Mesenchymal stem cell (in vitro differentiated cells and primary cell): ENCODE measurements around the gene CRTC3.

Source experiments
- DNase-seq: peaks from one replicate; pipeline ENCODE4 v3.0.0-alpha.2; 2013
- H2AFZ ChIP-seq: one replicate; pipeline ENCODE4 v1.6.1; 2013; ENCODE audit warnings: low read depth, mild to moderate bottlenecking, control low read depth, inconsistent platforms, low read length, moderate library complexity
- H2AK5ac ChIP-seq: 2 replicates; pipeline ENCODE4 v1.6.1; 2013; ENCODE audit warnings: low read length, moderate library complexity, mild to moderate bottlenecking, inconsistent platforms; ENCODE audit not compliant: severe bottlenecking
- H2BK120ac ChIP-seq: one replicate; pipeline ENCODE4 v1.6.1; 2013; ENCODE audit warnings: low read depth, mild to moderate bottlenecking, inconsistent platforms, low read length, moderate library complexity
- H2BK12ac ChIP-seq, 2 experiments: one replicate each; pipeline ENCODE4 v1.6.1; 2013; ENCODE audit warnings: inconsistent platforms in 2 of 2, low read length in 2 of 2, mild to moderate bottlenecking in 2 of 2, moderate library complexity in 2 of 2, control low read depth in 1 of 2
- H2BK15ac ChIP-seq: one replicate; pipeline ENCODE4 v1.6.1; 2013; ENCODE audit warnings: mild to moderate bottlenecking, low read depth, inconsistent platforms; ENCODE audit not compliant: poor library complexity, severe bottlenecking
- H2BK5ac ChIP-seq: 2 replicates; pipeline ENCODE4 v1.6.1; 2013; ENCODE audit warnings: low read depth, mild to moderate bottlenecking, low read length, control low read depth, inconsistent platforms; ENCODE audit not compliant: poor library complexity, severe bottlenecking
- H3K14ac ChIP-seq, 2 experiments: one replicate each; pipeline ENCODE4 v1.6.1; 2013; ENCODE audit warnings: inconsistent platforms in 2 of 2, low read length in 2 of 2, control low read depth in 1 of 2, mild to moderate bottlenecking in 1 of 2, moderate library complexity in 1 of 2
- H3K18ac ChIP-seq, 2 experiments: one replicate each; pipeline ENCODE4 v1.6.1; 2013; ENCODE audit warnings: inconsistent platforms in 2 of 2, low read length in 2 of 2, control low read depth in 1 of 2, low read depth in 1 of 2, mild to moderate bottlenecking in 1 of 2
- H3K23ac ChIP-seq, 2 experiments: one replicate each; pipeline ENCODE4 v1.6.1; 2013; ENCODE audit warnings: inconsistent platforms in 2 of 2, low read length in 2 of 2, mild to moderate bottlenecking in 2 of 2, moderate library complexity in 2 of 2, control low read depth in 1 of 2
- H3K27ac ChIP-seq: 2 replicates; pipeline ENCODE4 v1.5.1; 2013; ENCODE audit warnings: mild to moderate bottlenecking, moderate library complexity, low read length, control low read depth, inconsistent platforms; ENCODE audit not compliant: poor library complexity, severe bottlenecking
- H3K27me3 ChIP-seq, 2 experiments: 2 replicates each; pipeline versions ENCODE4 v1.6.1 to v1.7.0; 2013; ENCODE audit warnings: low read length in 2 of 2, mild to moderate bottlenecking in 2 of 2, moderate library complexity in 2 of 2, control low read depth in 1 of 2, inconsistent platforms in 1 of 2; ENCODE audit not compliant: control insufficient read depth in 1 of 2, insufficient read depth in 1 of 2
- H3K36me3 ChIP-seq, 2 experiments: 2 replicates each; pipeline versions ENCODE4 v1.6.1 to v1.7.0; 2013; ENCODE audit warnings: low read length in 2 of 2, control low read depth in 1 of 2, inconsistent platforms in 1 of 2, low read depth in 1 of 2, mild to moderate bottlenecking in 1 of 2; ENCODE audit not compliant: insufficient read depth in 2 of 2, control insufficient read depth in 1 of 2
- H3K4ac ChIP-seq, 2 experiments: one replicate each; pipeline ENCODE4 v1.6.1; 2013; ENCODE audit warnings: inconsistent platforms in 2 of 2, low read length in 2 of 2, mild to moderate bottlenecking in 2 of 2, moderate library complexity in 2 of 2, control low read depth in 1 of 2, low read depth in 1 of 2
- H3K4me1 ChIP-seq: 2 replicates; pipeline ENCODE4 v1.6.1; 2013; ENCODE audit warnings: low read depth, low read length, control low read depth; ENCODE audit not compliant: control insufficient read depth, insufficient read depth
- H3K4me2 ChIP-seq: 2 replicates; pipeline ENCODE4 v1.6.1; 2013; ENCODE audit warnings: low read length, mild to moderate bottlenecking, inconsistent platforms; ENCODE audit not compliant: poor library complexity, severe bottlenecking
- H3K4me3 ChIP-seq, 2 experiments: 2 replicates each; pipeline versions ENCODE4 v1.5.1 to v1.7.0; 2013; ENCODE audit warnings: low read length in 2 of 2, mild to moderate bottlenecking in 2 of 2, control low read depth in 1 of 2, low read depth in 1 of 2; ENCODE audit not compliant: insufficient read depth in 1 of 2
- H3K79me1 ChIP-seq: replicated peaks from 2 replicates; pipeline ENCODE4 v1.6.1; 2013; ENCODE audit warnings: mild to moderate bottlenecking, control low read depth, low read length, inconsistent platforms; ENCODE audit not compliant: poor library complexity, severe bottlenecking
- H3K9ac ChIP-seq: 2 replicates; pipeline ENCODE4 v1.7.0; 2013; ENCODE audit warnings: mild to moderate bottlenecking, low read length, moderate library complexity
- H3K9me3 ChIP-seq: 2 replicates; pipeline ENCODE4 v1.7.0; 2013; ENCODE audit warnings: mild to moderate bottlenecking, low read length; ENCODE audit not compliant: control insufficient read depth
- H4K8ac ChIP-seq: one replicate; pipeline ENCODE4 v1.6.1; 2013; ENCODE audit warnings: inconsistent platforms, mild to moderate bottlenecking, low read length, moderate library complexity
- H4K91ac ChIP-seq: one replicate; pipeline ENCODE4 v1.6.1; 2013; ENCODE audit warnings: mild to moderate bottlenecking, low read length, inconsistent platforms
- WGBS: methylation state at CpG from one replicate; pipeline ENCODE4 v1.1.7; 2013; ENCODE audit warnings: mixed read lengths; 5-methylcytosine and 5-hydroxymethylcytosine counted together

Gene CRTC3

DNA sequence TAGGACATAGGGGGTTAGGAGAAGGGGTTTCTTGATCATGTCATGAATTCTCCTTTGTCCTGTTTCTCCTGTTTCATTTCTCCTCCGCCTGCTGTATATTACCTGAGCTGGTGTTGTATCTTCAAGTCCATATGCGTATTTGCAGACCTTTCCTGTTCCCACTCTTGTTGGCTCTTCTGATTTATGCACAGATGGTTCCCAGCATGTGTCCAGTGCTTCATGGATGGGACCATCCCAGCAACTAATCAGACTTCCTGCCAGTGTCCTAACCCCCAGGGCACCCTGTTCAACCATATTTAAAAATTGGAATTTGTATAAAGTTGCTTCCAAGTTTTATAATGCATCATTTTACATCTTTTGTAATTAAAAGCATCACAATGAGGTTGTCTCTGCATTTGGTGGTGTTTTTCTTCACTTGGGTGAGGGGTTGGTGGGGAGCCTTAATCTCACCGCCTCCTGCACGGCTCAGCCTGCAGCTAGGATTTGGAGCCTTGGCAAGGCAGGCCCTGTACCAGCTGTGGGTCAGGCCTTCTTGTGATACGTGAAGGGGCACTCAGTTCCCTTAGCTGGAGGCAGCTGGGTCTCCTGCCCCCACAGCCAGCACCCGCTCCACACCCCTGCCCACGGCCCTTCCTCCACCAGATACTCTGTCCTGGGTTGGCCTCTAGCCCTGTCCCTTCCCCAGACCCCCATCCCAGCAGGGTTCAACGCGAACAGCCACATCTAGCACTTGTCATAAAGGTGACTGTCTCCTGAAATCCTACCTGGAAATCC, 115.4 kb downstream of the CRTC3 start:
- H2BK120ac ChIP-seq = no peak overlapping the region
- no peaks in the 10 kb centered on the region for H3K79me1 ChIP-seq
- 88% methylated on average over 9 of the region's 9 CpGs for WGBS
- H2AFZ ChIP-seq = no peak overlapping the region
- DNase-seq = no peak
- H3K4me2 ChIP-seq = no peak overlapping the region
- no peak overlapping the region for H3K27ac ChIP-seq
- no peak overlapping the region for H4K8ac ChIP-seq
- H2AK5ac ChIP-seq = no peak overlapping the region
- no peak overlapping the region for H3K14ac ChIP-seq
- H2BK15ac ChIP-seq = no peak overlapping the region
- H2BK5ac ChIP-seq = no peak overlapping the region
- H3K4me1 ChIP-seq = peaks cover 3% of the 10 kb centered on the region
- H3K27me3 ChIP-seq = no peaks in the 10 kb centered on the region
- H3K4me3 ChIP-seq = no peak overlapping the region
- H2BK12ac ChIP-seq = no peak overlapping the region
- no peaks in the 10 kb centered on the region for H3K9me3 ChIP-seq
- no peak overlapping the region for H3K23ac ChIP-seq
- no peak overlapping the region for H3K4ac ChIP-seq
- H4K91ac ChIP-seq = no peak overlapping the region
- peaks cover 45 to 50% of the 10 kb centered on the region in 2 experiments for H3K36me3 ChIP-seq
- H3K9ac ChIP-seq = no peak overlapping the region
- no peak overlapping the region for H3K18ac ChIP-seq

DNA sequence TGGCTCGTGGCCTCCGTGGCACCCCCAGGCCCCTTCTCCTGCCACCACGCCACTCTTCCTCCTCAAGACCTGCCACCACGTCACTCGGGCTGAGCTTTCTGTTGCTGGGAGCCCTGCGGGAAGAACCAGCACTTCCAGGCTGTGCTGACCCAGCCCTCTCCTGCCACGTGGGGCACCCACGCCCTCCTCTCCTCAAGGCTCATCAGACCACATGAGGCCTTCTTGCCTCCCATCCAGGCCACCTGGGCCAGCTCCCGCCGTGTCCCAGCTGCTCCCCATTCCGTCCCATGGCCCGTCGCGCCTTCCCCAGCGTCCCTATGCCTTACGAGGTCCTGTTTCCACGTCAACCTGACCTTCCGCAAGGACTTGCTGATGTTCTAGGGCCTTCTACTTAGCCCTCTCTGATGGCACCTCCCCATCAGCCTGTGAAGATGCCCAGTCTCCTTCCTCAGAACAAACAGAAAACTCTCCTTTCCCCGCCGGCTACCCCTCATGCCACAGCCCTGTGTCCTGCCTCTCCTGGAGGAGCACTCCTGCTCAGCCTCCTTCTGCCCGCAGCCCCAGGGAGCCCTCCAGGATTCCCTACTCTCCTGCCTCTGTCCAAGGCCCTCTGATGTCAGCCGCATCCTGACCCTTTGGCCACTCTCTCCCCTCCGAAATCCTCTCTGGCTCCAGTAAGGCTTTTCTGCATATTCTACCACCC, 116.3 kb downstream of the CRTC3 start:
- H3K36me3 ChIP-seq = peaks cover 36 to 41% of the 10 kb centered on the region in 2 experiments
- H3K4me3 ChIP-seq = no peak overlapping the region
- no peaks in the 10 kb centered on the region for H3K27me3 ChIP-seq
- no peak overlapping the region for H3K4ac ChIP-seq
- no peak overlapping the region for H3K14ac ChIP-seq
- no peaks in the 10 kb centered on the region for H3K79me1 ChIP-seq
- no peak overlapping the region for H3K9ac ChIP-seq
- 91% methylated on average over 23 of the region's 23 CpGs for WGBS
- H2AFZ ChIP-seq = no peak overlapping the region
- no peak for DNase-seq
- no peak overlapping the region for H4K91ac ChIP-seq
- no peak overlapping the region for H2BK120ac ChIP-seq
- peaks cover 3% of the 10 kb centered on the region for H3K4me1 ChIP-seq
- H3K4me2 ChIP-seq = no peak overlapping the region
- H3K23ac ChIP-seq = no peak overlapping the region
- no peak overlapping the region for H2BK15ac ChIP-seq
- peak overlapping the region in 1 of 2 experiments; percentile 6 for H3K18ac ChIP-seq
- H2BK5ac ChIP-seq = no peak overlapping the region
- H4K8ac ChIP-seq = peak overlapping the region; percentile 35
- no peak overlapping the region for H3K27ac ChIP-seq
- H3K9me3 ChIP-seq = no peaks in the 10 kb centered on the region
- no peak overlapping the region for H2AK5ac ChIP-seq
- no peak overlapping the region for H2BK12ac ChIP-seq

GRCh38 chr15:90646662-90647305, 117.1 kb downstream of the CRTC3 start:
- DNase-seq = no peak
- WGBS = 90% methylated on average over 6 of the region's 6 CpGs

GRCh38 chr15:90647326-90647725, 117.6 kb downstream of the CRTC3 start:
- Histone ChIP-seq H3K36me3 (peaks cover 25 to 30% of the 10 kb centered on the region in 2 experiments), H2AK5ac (no peak overlapping the region), H3K18ac (no peak overlapping the region), H3K9me3 (no peaks in the 10 kb centered on the region), H3K23ac (no peak overlapping the region), H3K79me1 (no peaks in the 10 kb centered on the region), H2BK5ac (no peak overlapping the region), H3K9ac (no peak overlapping the region), H4K91ac (no peak overlapping the region), H3K14ac (no peak overlapping the region), H2BK12ac (no peak overlapping the region), H3K4ac (no peak overlapping the region), H3K4me3 (no peak overlapping the region), H4K8ac (no peak overlapping the region), H3K27ac (no peak overlapping the region), H2BK15ac (no peak overlapping the region), H3K4me1 (peaks cover 3% of the 10 kb centered on the region), H2AFZ (no peak overlapping the region), H3K4me2 (no peak overlapping the region), H2BK120ac (no peak overlapping the region), H3K27me3 (no peaks in the 10 kb centered on the region)
- DNase-seq = no peak
- 62% methylated on average over 2 of the region's 2 CpGs for WGBS

More at GRCh38 chr15:90646662-90647305, 117.1 kb downstream of the CRTC3 start:
- Histone ChIP-seq H2BK120ac (no peak overlapping the region), H3K23ac (no peak overlapping the region), H2BK15ac (no peak overlapping the region), H3K79me1 (no peaks in the 10 kb centered on the region), H3K18ac (no peak overlapping the region), H3K36me3 (peaks cover 30 to 36% of the 10 kb centered on the region in 2 experiments), H3K4me3 (no peak overlapping the region), H4K8ac (no peak overlapping the region), H3K9me3 (no peaks in the 10 kb centered on the region), H2AFZ (no peak overlapping the region), H4K91ac (no peak overlapping the region), H2BK5ac (no peak overlapping the region), H3K4me2 (no peak overlapping the region), H3K9ac (no peak overlapping the region), H3K14ac (no peak overlapping the region), H2AK5ac (no peak overlapping the region), H3K27me3 (no peaks in the 10 kb centered on the region), H2BK12ac (no peak overlapping the region), H3K4ac (no peak overlapping the region), H3K27ac (no peak overlapping the region), H3K4me1 (peaks cover 3% of the 10 kb centered on the region)
